Measurements from ENCODE around the gene DCTN1. TPM values are rescaled to one million over a fixed set of nuclear protein-coding genes. Genes with fewer than 3 reads are reported as not detected.

Gene DCTN1
- total RNA-seq, 1 donor from 2014 or later, result 244 TPM

DNA sequence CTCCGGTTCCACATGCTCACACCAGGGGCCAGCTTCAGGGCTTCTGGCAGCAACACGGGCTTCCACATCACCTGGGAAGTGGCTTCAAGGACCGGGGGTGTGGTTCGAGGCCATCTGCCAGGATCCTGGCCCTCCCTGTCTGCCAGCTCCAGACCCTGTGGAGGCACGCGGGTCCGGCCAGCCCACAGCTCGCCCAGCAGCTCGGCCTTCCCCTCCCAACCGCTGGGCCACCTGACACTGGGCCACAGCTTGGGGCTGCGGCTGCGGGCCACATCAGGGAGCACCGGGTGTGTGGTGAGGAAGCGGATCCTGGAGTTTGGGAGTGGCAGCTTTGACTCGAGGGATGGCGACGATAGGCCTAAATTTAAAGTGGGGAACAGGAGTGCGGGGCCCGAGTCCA lies 34.3 kb upstream of the DCTN1 start:
- H3K9me3 Mint-ChIP-seq (ENCODE audit: unreplicated experiment), result no peaks in the 10 kb centered on the region
- H3K4me3 Mint-ChIP-seq (ENCODE audit: unreplicated experiment), result no peak overlapping the region
- TF ChIP-seq, protein P1, sequence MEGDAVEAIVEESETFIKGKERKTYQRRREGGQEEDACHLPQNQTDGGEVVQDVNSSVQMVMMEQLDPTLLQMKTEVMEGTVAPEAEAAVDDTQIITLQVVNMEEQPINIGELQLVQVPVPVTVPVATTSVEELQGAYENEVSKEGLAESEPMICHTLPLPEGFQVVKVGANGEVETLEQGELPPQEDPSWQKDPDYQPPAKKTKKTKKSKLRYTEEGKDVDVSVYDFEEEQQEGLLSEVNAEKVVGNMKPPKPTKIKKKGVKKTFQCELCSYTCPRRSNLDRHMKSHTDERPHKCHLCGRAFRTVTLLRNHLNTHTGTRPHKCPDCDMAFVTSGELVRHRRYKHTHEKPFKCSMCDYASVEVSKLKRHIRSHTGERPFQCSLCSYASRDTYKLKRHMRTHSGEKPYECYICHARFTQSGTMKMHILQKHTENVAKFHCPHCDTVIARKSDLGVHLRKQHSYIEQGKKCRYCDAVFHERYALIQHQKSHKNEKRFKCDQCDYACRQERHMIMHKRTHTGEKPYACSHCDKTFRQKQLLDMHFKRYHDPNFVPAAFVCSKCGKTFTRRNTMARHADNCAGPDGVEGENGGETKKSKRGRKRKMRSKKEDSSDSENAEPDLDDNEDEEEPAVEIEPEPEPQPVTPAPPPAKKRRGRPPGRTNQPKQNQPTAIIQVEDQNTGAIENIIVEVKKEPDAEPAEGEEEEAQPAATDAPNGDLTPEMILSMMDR (IDR thresholded peaks at IDR 0.05; ENCODE audit: unreplicated experiment), result no peak
- peaks cover 17% of the 10 kb centered on the region for H3K4me1 Mint-ChIP-seq (ENCODE audit: unreplicated experiment)
- peak overlapping the region; percentile 36 for H3K27ac Mint-ChIP-seq (ENCODE audit: unreplicated experiment)
- peaks cover 3% of the 10 kb centered on the region for H3K27me3 Mint-ChIP-seq (ENCODE audit: unreplicated experiment)
- peaks cover 3% of the 10 kb centered on the region for H3K36me3 Mint-ChIP-seq (ENCODE audit: low read depth, unreplicated experiment)
- DNase-seq (ENCODE audit: low spot score), result no peak

DNA sequence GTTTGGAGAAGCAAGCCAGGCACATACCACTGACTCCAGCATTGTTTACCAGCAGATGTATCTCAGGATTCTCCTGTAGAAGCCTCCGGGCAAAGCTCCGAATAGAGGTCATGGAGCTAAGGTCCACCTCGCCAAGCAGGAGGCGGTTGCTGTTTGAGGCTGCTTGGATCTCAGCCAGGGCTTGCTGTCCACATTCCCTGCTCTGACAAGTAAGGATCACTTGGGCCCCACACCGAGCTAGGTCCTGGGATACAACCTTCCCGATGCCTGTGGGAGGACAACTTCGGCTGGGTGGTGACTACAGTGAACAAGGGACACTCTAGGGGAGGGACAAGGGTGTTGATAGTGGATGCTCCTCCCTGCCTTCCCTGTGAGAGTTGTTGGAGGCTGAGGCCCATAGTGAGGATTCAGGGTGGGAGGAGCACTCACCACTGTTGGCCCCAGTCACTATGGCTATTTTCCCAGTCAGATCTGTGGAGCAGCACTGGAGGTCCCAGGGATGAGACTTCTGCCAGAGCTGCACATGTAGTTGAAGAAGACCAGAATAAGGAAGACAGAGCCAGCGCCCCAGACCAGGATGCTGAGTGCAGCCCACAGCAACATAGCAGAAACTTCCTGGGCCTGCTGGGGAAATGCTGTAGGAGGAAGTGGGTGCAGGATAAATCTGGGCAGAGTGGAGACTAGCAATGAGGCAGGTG lies 33.0 kb upstream of the DCTN1 start:
- Mint-ChIP-seq H3K36me3 (ENCODE audit: low read depth, unreplicated experiment) (peaks cover 3% of the 10 kb centered on the region), H3K4me1 (ENCODE audit: unreplicated experiment) (peaks cover 17% of the 10 kb centered on the region), H3K27ac (ENCODE audit: unreplicated experiment) (peak overlapping the region; percentile 81), H3K4me3 (ENCODE audit: unreplicated experiment) (peak overlapping the region; percentile 76), H3K27me3 (ENCODE audit: unreplicated experiment) (peaks cover 6% of the 10 kb centered on the region), H3K9me3 (ENCODE audit: unreplicated experiment) (no peaks in the 10 kb centered on the region)
- TF ChIP-seq, protein P1 (IDR thresholded peaks at IDR 0.05; ENCODE audit: unreplicated experiment), result no peak
- DNase-seq (ENCODE audit: low spot score), result no peak

DNA sequence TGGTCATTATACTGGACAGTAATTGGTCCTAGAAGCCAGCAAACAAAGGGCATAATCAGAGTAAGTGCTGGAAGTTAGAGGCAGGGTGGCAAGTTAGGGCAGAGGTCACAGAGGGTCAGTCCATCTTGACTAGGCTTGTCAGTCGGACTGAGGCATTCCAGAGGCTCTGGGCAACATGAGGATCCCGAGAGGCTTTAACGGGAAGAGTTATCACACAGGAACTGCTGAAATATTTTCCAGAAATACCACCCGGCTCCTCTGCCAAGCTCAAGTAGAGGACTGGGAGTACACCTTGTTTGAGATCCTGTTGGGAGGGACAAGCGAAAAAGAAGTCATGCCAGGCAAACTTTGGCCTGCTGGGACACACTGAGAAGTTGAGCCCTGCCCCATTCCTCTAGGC lies 27.6 kb upstream of the DCTN1 start:
- TF ChIP-seq, protein P1 (IDR thresholded peaks at IDR 0.05; ENCODE audit: unreplicated experiment), result no peak
- Mint-ChIP-seq H3K27ac (ENCODE audit: unreplicated experiment) (no peak overlapping the region), H3K4me1 (ENCODE audit: unreplicated experiment) (peaks cover 3% of the 10 kb centered on the region), H3K9me3 (ENCODE audit: unreplicated experiment) (no peaks in the 10 kb centered on the region), H3K36me3 (ENCODE audit: low read depth, unreplicated experiment) (no peaks in the 10 kb centered on the region), H3K27me3 (ENCODE audit: unreplicated experiment) (peaks cover 6% of the 10 kb centered on the region), H3K4me3 (ENCODE audit: unreplicated experiment) (no peak overlapping the region)
- DNase-seq (ENCODE audit: low spot score), result no peak

DNA sequence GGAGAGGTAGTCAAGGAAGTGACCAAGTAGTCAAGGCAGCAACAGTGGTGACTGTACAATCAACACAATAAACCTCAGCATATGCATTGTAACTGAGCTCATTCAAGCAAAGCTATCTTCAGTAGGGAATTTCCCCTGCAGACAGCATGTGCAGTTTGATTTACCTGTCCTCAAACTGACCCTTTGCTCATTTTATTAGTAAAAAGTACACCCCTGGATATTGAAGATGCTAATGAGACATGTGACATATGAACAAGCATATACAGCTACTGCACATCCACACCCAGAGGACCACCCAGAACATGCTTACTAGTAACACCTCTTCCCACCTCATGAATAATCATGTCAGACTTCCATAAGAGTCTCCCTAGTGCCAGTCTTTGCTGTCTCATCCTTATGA lies 25.9 kb upstream of the DCTN1 start:
- Mint-ChIP-seq H3K4me3 (ENCODE audit: unreplicated experiment) (no peak overlapping the region), H3K27me3 (ENCODE audit: unreplicated experiment) (peaks cover 6% of the 10 kb centered on the region), H3K27ac (ENCODE audit: unreplicated experiment) (no peak overlapping the region), H3K9me3 (ENCODE audit: unreplicated experiment) (no peaks in the 10 kb centered on the region), H3K36me3 (ENCODE audit: low read depth, unreplicated experiment) (no peaks in the 10 kb centered on the region), H3K4me1 (ENCODE audit: unreplicated experiment) (no peaks in the 10 kb centered on the region)
- TF ChIP-seq, protein P1 (IDR thresholded peaks at IDR 0.05; ENCODE audit: unreplicated experiment), result no peak
- no peak for DNase-seq (ENCODE audit: low spot score)

DNA sequence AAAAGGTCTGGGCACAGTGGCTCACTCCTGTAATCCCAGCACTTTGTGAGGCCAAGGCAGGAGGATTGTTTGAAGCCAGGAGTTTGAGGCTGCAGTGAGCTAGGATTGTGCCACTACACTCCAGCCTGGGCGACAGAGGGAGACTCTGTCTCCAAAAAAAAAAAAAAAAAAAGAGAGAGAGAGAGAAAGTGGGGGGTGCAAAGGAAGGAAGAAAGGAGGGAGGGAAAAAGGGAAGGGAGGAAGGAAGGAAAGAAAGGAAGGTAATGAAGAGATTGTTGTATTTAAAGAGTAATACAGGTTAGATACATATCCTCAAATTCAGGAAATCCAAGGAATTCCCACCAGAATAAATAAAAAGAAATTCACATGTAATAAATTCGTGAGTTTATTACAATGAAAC lies 21.8 kb upstream of the DCTN1 start:
- no peak overlapping the region for H3K27ac Mint-ChIP-seq (ENCODE audit: unreplicated experiment)
- TF ChIP-seq, protein P1 (IDR thresholded peaks at IDR 0.05; ENCODE audit: unreplicated experiment), result no peak
- H3K9me3 Mint-ChIP-seq (ENCODE audit: unreplicated experiment), result no peaks in the 10 kb centered on the region
- peaks cover 5% of the 10 kb centered on the region for H3K27me3 Mint-ChIP-seq (ENCODE audit: unreplicated experiment)
- peaks cover 4% of the 10 kb centered on the region for H3K4me1 Mint-ChIP-seq (ENCODE audit: unreplicated experiment)
- DNase-seq (ENCODE audit: low spot score), result no peak
- no peak overlapping the region for H3K4me3 Mint-ChIP-seq (ENCODE audit: unreplicated experiment)
- no peaks in the 10 kb centered on the region for H3K36me3 Mint-ChIP-seq (ENCODE audit: low read depth, unreplicated experiment)

Measured in endothelial cell (in vitro differentiated cells).